GM13977 (cell line): ENCODE measurements around the gene FZD4.
A peak's percentile ranks its signal among the peaks of the same experiment; 100 is the strongest.

Source experiments
- DNase-seq: peaks from one replicate; pipeline ENCODE4 v3.0.0; 2012; ENCODE audit warnings: low spot score
- CTCF ChIP-seq: IDR thresholded peaks from 2 replicates; pipeline ENCODE4 v1.5.1; 2012; ENCODE audit warnings: mild to moderate bottlenecking, control low read depth; ENCODE audit not compliant: insufficient read depth; ENCODE audit errors: extremely low read depth, missing control alignments
- in situ Hi-C: fragments of 300-500 bp; cut with MboI; formaldehyde crosslinking; loops from one replicate; pipeline ENCODE4 v1.12.0; 2022; ENCODE audit warnings: low sequenced_read_pairs, low pct_unique_long_range_greater_than_20kb, mixed read lengths, inconsistent platforms; ENCODE audit not compliant: unreplicated experiment

FZD4 gene

GRCh38 chr11:86984701-86985100, 29.5 kb upstream of the FZD4 start:
- no peak for DNase-seq
- in situ Hi-C loops, result no loop called here
- no peak for TF ChIP-seq CTCF

GRCh38 chr11:86983021-86983488, 27.9 kb upstream of the FZD4 start:
- no peak for TF ChIP-seq CTCF
- in situ Hi-C loops, result no loop called here
- DNase-seq, result no peak

- in situ Hi-C loops, result no loop called here
- no peak for DNase-seq
These were observed 26.8 kb upstream of the FZD4 start for GRCh38 chr11:86981777-86982540.

GRCh38 chr11:86980086-86980796, 25.0 kb upstream of the FZD4 start:
- TF ChIP-seq CTCF, result no peak
- DNase-seq, result no peak
- in situ Hi-C loops, result no loop called here

More at GRCh38 chr11:86981777-86982540, 26.8 kb upstream of the FZD4 start:
- TF ChIP-seq CTCF, result no peak

GRCh38 chr11:86978756-86979608, 23.8 kb upstream of the FZD4 start:
- TF ChIP-seq CTCF, result peak; percentile 64
- in situ Hi-C loops, result no loop called here
- DNase-seq, result peak; percentile 41

- in situ Hi-C loops, result no loop called here
- DNase-seq, result no peak
- no peak for TF ChIP-seq CTCF
These were observed 23.1 kb upstream of the FZD4 start for GRCh38 chr11:86978247-86978646.
